Gastroesophageal sphincter (tissue), 4 donors: ENCODE data around the gene CLIC2. TPM values are rescaled to one million over a fixed set of nuclear protein-coding genes. Genes with fewer than 3 reads are reported as not detected.
"Not testable (repeated sequence)": the region's sequence is repeated elsewhere in the genome, so short reads cannot be mapped to it uniquely, and the experiment has no call there.

Source experiments
- ATAC-seq: fragments of 150-250 bp; one replicate; pipeline ENCODE4 v1.9.1; 2016; ENCODE audit warnings: mild to moderate bottlenecking, moderate library complexity
- H3K27ac ChIP-seq, 4 donors: fragments of 200-600 bp; sonication (generic) in 3 of 4; 1 replicate in 3 of 4; 2 replicates in 1 of 4; pipeline ENCODE4 v1.5.1; 2016 to 2019
- H3K27me3 ChIP-seq: fragments of 200-600 bp; sonication (generic); one replicate; pipeline ENCODE4 v1.5.1; 2019
- H3K36me3 ChIP-seq, 2 donors: fragments of 200-600 bp; sonication (generic); one replicate each; pipeline ENCODE4 v1.5.1; 2019; ENCODE audit warnings: control low read depth in 1 of 2
- H3K4me1 ChIP-seq, 3 donors: fragments of 200-600 bp; sonication (generic); 1 replicate in 2 of 3; 2 replicates in 1 of 3; pipeline ENCODE4 v1.5.1; 2016 to 2019; ENCODE audit warnings: control low read depth in 2 of 3
- H3K4me3 ChIP-seq, 2 donors: fragments of 200-600 bp; sonication (generic); one replicate each; pipeline ENCODE4 v1.5.1; 2019; ENCODE audit warnings: mild to moderate bottlenecking in 1 of 2, moderate library complexity in 1 of 2
- H3K9me3 ChIP-seq, 3 donors: fragments of 200-600 bp; sonication (generic); one replicate each; pipeline ENCODE4 v1.5.1; 2017 to 2019; ENCODE audit warnings: control low read depth in 2 of 3
- CTCF ChIP-seq, 4 experiments: fragments of 200-600 bp in 2 of 4; fragments of 450-650 bp in 2 of 4; sonication (generic) in 1 of 4; IDR thresholded peaks; one replicate each; pipeline ENCODE4 v1.5.1; 2017 to 2019; ENCODE audit warnings: antibody characterized with exemption in 4 of 4, mild to moderate bottlenecking in 2 of 4, moderate library complexity in 2 of 4
- EP300 ChIP-seq: sonication (generic); formaldehyde crosslinking; IDR thresholded peaks from one replicate; pipeline ENCODE4 v1.6.1; 2017; ENCODE audit warnings: antibody characterized with exemption, mild to moderate bottlenecking
- POLR2A ChIP-seq, 2 donors: fragments of 450-650 bp; IDR thresholded peaks; one replicate each; pipeline ENCODE4 v1.6.1; 2017; ENCODE audit warnings: antibody characterized with exemption in 2 of 2, mild to moderate bottlenecking in 2 of 2, moderate library complexity in 1 of 2
- POLR2AphosphoS5 ChIP-seq: sonication (generic); formaldehyde crosslinking; IDR thresholded peaks from one replicate; pipeline ENCODE4 v1.6.1; 2017; ENCODE audit warnings: antibody characterized with exemption
- WGBS, 2 donors: methylation state at CpG; one replicate each; pipeline ENCODE4 v1.1.5; 2018; ENCODE audit warnings: low coverage in 1 of 2; 5-methylcytosine and 5-hydroxymethylcytosine counted together
- total RNA-seq, 4 donors: library from RNA; depleted of rRNA; stranded (reverse); fragments of >200 nt; gene quantifications; one replicate each; pipeline ENCODE4 v1.1.0, GENCODE V29; 2016

The CLIC2 gene
- total RNA-seq, 4 donors from 2014 or later = 12.7 to 20.7 (median 13.9) TPM

GRCh38 chrX:155313766-155314165 is 20.6 kb downstream of the CLIC2 start:
- TF ChIP-seq POLR2A (IDR thresholded peaks at IDR 0.05) = no peak
- no peak for TF ChIP-seq EP300
- no peak for TF ChIP-seq POLR2AphosphoS5
- TF ChIP-seq CTCF (IDR thresholded peaks at IDR 0.05) = no peak
- no peaks in the 10 kb centered on the region for H3K4me1 ChIP-seq
- H3K27me3 ChIP-seq = no peaks in the 10 kb centered on the region
- no peak overlapping the region for H3K27ac ChIP-seq
- no peaks in the 10 kb centered on the region for H3K9me3 ChIP-seq
- 77% methylated on average over 2 of the region's 4 CpGs; no CpG with 5 or more reads in 1 of the 2 donors for WGBS, 2 donors
- H3K4me3 ChIP-seq = no peak overlapping the region
- no peak for ATAC-seq
- no peaks in the 10 kb centered on the region for H3K36me3 ChIP-seq

- Histone ChIP-seq H3K4me3 (no peak overlapping the region), H3K27me3 (no peaks in the 10 kb centered on the region), H3K36me3 (no peaks in the 10 kb centered on the region), H3K4me1 (no peaks in the 10 kb centered on the region), H3K27ac (no peak overlapping the region), H3K9me3 (no peaks in the 10 kb centered on the region)
- ATAC-seq = no peak
- TF ChIP-seq POLR2AphosphoS5 (no peak), CTCF (IDR thresholded peaks at IDR 0.05) (no peak), POLR2A (IDR thresholded peaks at IDR 0.05) (no peak), EP300 (no peak)
These were observed 40.6 kb downstream of the CLIC2 start for GRCh38 chrX:155293771-155294170.

GRCh38 chrX:155279873-155280272 is 54.5 kb downstream of the CLIC2 start:
- Histone ChIP-seq H3K4me3 (no peak overlapping the region), H3K9me3 (no peaks in the 10 kb centered on the region), H3K36me3 (peaks cover 0 to 8% of the 10 kb centered on the region in 2 donors), H3K4me1 (no peaks in the 10 kb centered on the region), H3K27ac (no peak overlapping the region), H3K27me3 (no peaks in the 10 kb centered on the region)
- TF ChIP-seq POLR2AphosphoS5 (no peak), CTCF (IDR thresholded peaks at IDR 0.05) (no peak), EP300 (no peak), POLR2A (IDR thresholded peaks at IDR 0.05) (no peak)
- 90 to 100% methylated on average over 1 of the region's 1 CpG for WGBS, 2 donors
- no peak for ATAC-seq

- 86 to 100% methylated on average over 1 of the region's 1 CpG for WGBS, 2 donors
- no peaks in the 10 kb centered on the region for H3K9me3 ChIP-seq
- H3K36me3 ChIP-seq = no peaks in the 10 kb centered on the region
- H3K27ac ChIP-seq = no peak overlapping the region
- no peak for TF ChIP-seq POLR2AphosphoS5
- TF ChIP-seq EP300 = no peak
- ATAC-seq = no peak
- no peaks in the 10 kb centered on the region for H3K4me1 ChIP-seq
- no peak overlapping the region for H3K4me3 ChIP-seq
- H3K27me3 ChIP-seq = no peaks in the 10 kb centered on the region
These were observed 63.4 kb downstream of the CLIC2 start for GRCh38 chrX:155270969-155271368.

GRCh38 chrX:155267995-155268394 is 66.4 kb downstream of the CLIC2 start:
- WGBS, 2 donors = 80 to 100% methylated on average over 1 of the region's 1 CpG
- not testable (repeated sequence) for H3K4me3 ChIP-seq, ATAC-seq, H3K4me1 ChIP-seq, H3K9me3 ChIP-seq, H3K27ac ChIP-seq, H3K36me3 ChIP-seq, H3K27me3 ChIP-seq

- Histone ChIP-seq H3K27me3 (no peaks in the 10 kb centered on the region), H3K36me3 (no peaks in the 10 kb centered on the region), H3K4me1 (no peaks in the 10 kb centered on the region), H3K4me3 (no peak overlapping the region), H3K9me3 (no peaks in the 10 kb centered on the region), H3K27ac (no peak overlapping the region)
- 67% methylated on average over 1 of the region's 1 CpG; no CpG with 5 or more reads in 1 of the 2 donors for WGBS, 2 donors
- TF ChIP-seq EP300 (no peak), POLR2A (IDR thresholded peaks at IDR 0.05) (no peak), POLR2AphosphoS5 (no peak), CTCF (IDR thresholded peaks at IDR 0.05) (no peak)
- ATAC-seq = no peak
These were observed 68.0 kb downstream of the CLIC2 start for GRCh38 chrX:155266439-155266838.
